ENCODE results near the gene MAGEA9B. TPM values are rescaled to one million over a fixed set of nuclear protein-coding genes. Genes with fewer than 3 reads are reported as not detected.
A peak's percentile ranks its signal among the peaks of the same experiment; 100 is the strongest.
"Not testable (repeated sequence)": the region's sequence is repeated elsewhere in the genome, so short reads cannot be mapped to it uniquely, and the experiment has no call there.

The MAGEA9B gene
- total RNA-seq, 1 donor from 2014 or later: not detected

DNA sequence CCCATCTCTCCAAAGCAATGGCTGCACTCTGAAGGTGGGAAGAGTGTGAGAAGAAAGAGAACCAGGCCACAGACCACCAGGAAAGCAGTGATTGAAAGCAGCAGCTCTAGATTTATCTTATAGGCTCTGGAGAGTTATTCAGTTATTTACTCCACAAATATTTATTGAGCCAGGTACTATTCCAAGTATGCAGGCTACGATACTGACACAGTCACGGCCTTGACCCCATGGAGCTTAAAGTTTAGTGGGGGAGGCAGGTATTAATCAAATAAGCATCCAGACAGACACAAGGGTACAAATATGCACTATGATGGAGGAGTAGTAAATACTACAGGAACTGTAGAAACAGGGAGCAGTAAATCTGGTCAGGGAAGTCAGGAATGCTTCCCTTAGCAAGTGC, 41.5 kb upstream of the MAGEA9B start:
- peak overlapping the region; percentile 6 for H3K4me3 Mint-ChIP-seq
- peaks cover 3% of the 10 kb centered on the region for H3K9me3 Mint-ChIP-seq

DNA sequence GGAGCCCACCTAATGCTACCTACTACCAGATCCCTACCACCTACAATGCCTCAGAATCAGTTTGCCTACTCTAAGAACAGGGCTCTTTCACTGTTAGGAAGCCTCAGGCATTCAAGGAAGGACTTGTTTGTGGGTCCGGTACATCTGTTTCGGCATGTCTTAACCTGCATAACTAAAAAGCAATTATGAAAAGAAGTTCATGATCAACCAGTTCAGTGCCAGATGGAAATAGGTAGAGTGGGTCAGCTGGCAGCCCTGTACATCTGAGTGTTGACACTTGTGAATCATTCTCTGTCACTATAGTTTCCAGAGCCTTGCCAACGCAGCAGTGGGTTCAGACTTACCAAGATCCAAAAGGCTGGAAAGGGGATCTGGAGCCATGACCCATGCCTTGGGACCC, 41.0 kb upstream of the MAGEA9B start:
- H3K36me3 Mint-ChIP-seq (ENCODE audit: low read depth): no peaks in the 10 kb centered on the region
- no peak overlapping the region for H3K27ac Mint-ChIP-seq (ENCODE audit: unreplicated experiment)
- TF ChIP-seq, protein P1, sequence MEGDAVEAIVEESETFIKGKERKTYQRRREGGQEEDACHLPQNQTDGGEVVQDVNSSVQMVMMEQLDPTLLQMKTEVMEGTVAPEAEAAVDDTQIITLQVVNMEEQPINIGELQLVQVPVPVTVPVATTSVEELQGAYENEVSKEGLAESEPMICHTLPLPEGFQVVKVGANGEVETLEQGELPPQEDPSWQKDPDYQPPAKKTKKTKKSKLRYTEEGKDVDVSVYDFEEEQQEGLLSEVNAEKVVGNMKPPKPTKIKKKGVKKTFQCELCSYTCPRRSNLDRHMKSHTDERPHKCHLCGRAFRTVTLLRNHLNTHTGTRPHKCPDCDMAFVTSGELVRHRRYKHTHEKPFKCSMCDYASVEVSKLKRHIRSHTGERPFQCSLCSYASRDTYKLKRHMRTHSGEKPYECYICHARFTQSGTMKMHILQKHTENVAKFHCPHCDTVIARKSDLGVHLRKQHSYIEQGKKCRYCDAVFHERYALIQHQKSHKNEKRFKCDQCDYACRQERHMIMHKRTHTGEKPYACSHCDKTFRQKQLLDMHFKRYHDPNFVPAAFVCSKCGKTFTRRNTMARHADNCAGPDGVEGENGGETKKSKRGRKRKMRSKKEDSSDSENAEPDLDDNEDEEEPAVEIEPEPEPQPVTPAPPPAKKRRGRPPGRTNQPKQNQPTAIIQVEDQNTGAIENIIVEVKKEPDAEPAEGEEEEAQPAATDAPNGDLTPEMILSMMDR (conservative IDR thresholded peaks at IDR 0.05): no peak
- H3K27me3 Mint-ChIP-seq (ENCODE audit: low read depth): peaks cover 11% of the 10 kb centered on the region
- H3K4me3 Mint-ChIP-seq: peak overlapping the region; percentile 32
- peaks cover 12% of the 10 kb centered on the region for H3K4me1 Mint-ChIP-seq
- DNase-seq (ENCODE audit: low read depth, low spot score): no peak
- H3K9me3 Mint-ChIP-seq: peaks cover 3% of the 10 kb centered on the region

More for the DNA sequence above, 41.5 kb upstream of the MAGEA9B start:
- peaks cover 11% of the 10 kb centered on the region for H3K27me3 Mint-ChIP-seq (ENCODE audit: low read depth)
- DNase-seq (ENCODE audit: low read depth, low spot score): no peak
- H3K4me1 Mint-ChIP-seq: peaks cover 12% of the 10 kb centered on the region
- no peak overlapping the region for H3K27ac Mint-ChIP-seq (ENCODE audit: unreplicated experiment)
- TF ChIP-seq, protein P1 (conservative IDR thresholded peaks at IDR 0.05): no peak
- no peaks in the 10 kb centered on the region for H3K36me3 Mint-ChIP-seq (ENCODE audit: low read depth)

DNA sequence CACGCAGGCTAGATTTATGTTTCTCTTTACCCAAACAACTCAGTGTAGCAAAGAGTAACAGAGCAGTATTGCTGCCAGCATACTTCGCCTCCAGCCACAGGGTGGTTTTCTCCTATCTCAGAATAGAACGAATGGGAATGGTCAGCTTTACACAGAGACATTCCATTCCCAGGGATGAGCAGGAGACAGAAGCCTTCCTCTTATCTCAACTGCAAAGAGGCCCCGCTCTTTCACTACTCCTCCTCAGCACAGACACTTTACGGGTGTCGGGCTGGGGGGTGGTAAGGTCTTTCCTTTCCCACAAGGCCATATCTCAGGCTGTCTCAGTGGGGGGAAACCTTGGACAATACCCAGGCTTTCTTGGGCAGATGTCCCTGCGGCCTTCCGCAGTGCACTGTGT, 39.6 kb upstream of the MAGEA9B start:
- H3K4me1 Mint-ChIP-seq: peaks cover 12% of the 10 kb centered on the region
- not testable (repeated sequence) for DNase-seq (ENCODE audit: low read depth, low spot score); H3K4me3 Mint-ChIP-seq; H3K27ac Mint-ChIP-seq (ENCODE audit: unreplicated experiment); H3K36me3 Mint-ChIP-seq (ENCODE audit: low read depth); H3K9me3 Mint-ChIP-seq; H3K27me3 Mint-ChIP-seq (ENCODE audit: low read depth)

GRCh38 chrX:149619662-149620061, 32.4 kb upstream of the MAGEA9B start:
- H3K36me3 Mint-ChIP-seq (ENCODE audit: low read depth); DNase-seq (ENCODE audit: low read depth, low spot score); H3K4me3 Mint-ChIP-seq; H3K9me3 Mint-ChIP-seq; H3K27me3 Mint-ChIP-seq (ENCODE audit: low read depth); H3K27ac Mint-ChIP-seq (ENCODE audit: unreplicated experiment); H3K4me1 Mint-ChIP-seq: not testable (repeated sequence)

- H3K27me3 Mint-ChIP-seq (ENCODE audit: low read depth): no peaks in the 10 kb centered on the region
- no peak overlapping the region for H3K4me3 Mint-ChIP-seq
- TF ChIP-seq, protein P1 (conservative IDR thresholded peaks at IDR 0.05): no peak
- H3K4me1 Mint-ChIP-seq: no peaks in the 10 kb centered on the region
- H3K27ac Mint-ChIP-seq (ENCODE audit: unreplicated experiment): no peak overlapping the region
- no peak for DNase-seq (ENCODE audit: low read depth, low spot score)
- H3K9me3 Mint-ChIP-seq: peaks cover 2% of the 10 kb centered on the region
- H3K36me3 Mint-ChIP-seq (ENCODE audit: low read depth): no peaks in the 10 kb centered on the region
Observed at GRCh38 chrX:149618871-149619270, 31.6 kb upstream of the MAGEA9B start.

DNA sequence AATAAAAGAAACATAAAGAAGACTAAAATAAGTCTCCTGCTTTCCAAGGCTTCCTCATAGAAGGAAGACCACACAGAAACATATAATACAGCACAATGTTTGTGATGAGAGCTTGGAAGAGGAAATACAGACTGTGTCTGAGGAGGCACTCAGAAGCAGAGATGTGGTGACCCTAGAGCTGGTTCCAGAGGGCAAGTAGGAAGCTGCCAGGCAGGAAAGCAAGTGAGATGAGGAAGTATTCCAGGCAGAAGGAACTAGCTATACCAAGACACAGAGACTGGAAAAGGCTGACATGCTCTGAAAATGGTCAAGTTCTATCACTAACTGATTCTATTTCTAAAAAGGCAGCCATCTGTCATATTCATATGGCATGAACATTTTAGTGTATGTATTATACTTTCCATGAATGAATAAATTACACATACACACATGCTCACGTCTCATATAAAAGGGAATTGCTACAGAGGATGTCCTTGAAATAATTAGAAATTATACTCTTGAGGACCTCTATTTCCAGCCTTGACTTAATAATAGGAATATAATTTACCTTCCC, 24.4 kb upstream of the MAGEA9B start:
- H3K36me3 Mint-ChIP-seq (ENCODE audit: low read depth): peaks cover 6% of the 10 kb centered on the region
- TF ChIP-seq, protein P1 (conservative IDR thresholded peaks at IDR 0.05): no peak
- no peaks in the 10 kb centered on the region for H3K4me1 Mint-ChIP-seq
- no peak overlapping the region for H3K4me3 Mint-ChIP-seq
- no peak for DNase-seq (ENCODE audit: low read depth, low spot score)
- H3K9me3 Mint-ChIP-seq: peaks cover 5% of the 10 kb centered on the region
- H3K27ac Mint-ChIP-seq (ENCODE audit: unreplicated experiment): no peak overlapping the region
- H3K27me3 Mint-ChIP-seq (ENCODE audit: low read depth): no peaks in the 10 kb centered on the region
